Prostate gland (tissue), 2 donors: ENCODE results near the gene ERVFRD-1. TPM values are rescaled to one million over a fixed set of nuclear protein-coding genes. Genes with fewer than 3 reads are reported as not detected.

Experiments
- DNase-seq: peaks from one replicate; pipeline ENCODE4 v3.0.0-alpha.2; 2019; ENCODE audit warnings: low spot score
- H3K27ac ChIP-seq, 2 donors: fragments of 200-600 bp; sonication (generic); 2 replicates each; pipeline ENCODE4 v1.5.1; 2017 to 2019
- H3K27me3 ChIP-seq: fragments of 200-600 bp; sonication (generic); replicated peaks from 2 replicates; pipeline ENCODE4 v1.5.1; 2019; ENCODE audit not compliant: insufficient read depth
- H3K36me3 ChIP-seq, 2 donors: fragments of 200-600 bp; sonication (generic); 1 replicate in 1 of 2; 2 replicates in 1 of 2; pipeline versions ENCODE4 v1.5.1 to v1.8.1; 2017 to 2019
- H3K4me1 ChIP-seq: fragments of 200-600 bp; sonication (generic); replicated peaks from 2 replicates; pipeline ENCODE4 v1.5.1; 2019
- H3K4me3 ChIP-seq, 2 donors: fragments of 200-600 bp; sonication (generic); 2 replicates each; pipeline ENCODE4 v1.5.1; 2017 to 2019
- H3K9me3 ChIP-seq: fragments of 200-600 bp; sonication (generic); 2 replicates; pipeline ENCODE4 v1.5.1; 2017
- POLR2A ChIP-seq: fragments of 450-650 bp; IDR thresholded peaks from one replicate; pipeline ENCODE4 v1.6.1; 2016; ENCODE audit warnings: antibody characterized with exemption, mild to moderate bottlenecking
- POLR2AphosphoS5 ChIP-seq: sonication (generic); formaldehyde crosslinking; IDR thresholded peaks from one replicate; pipeline ENCODE4 v1.6.1; 2017; ENCODE audit warnings: antibody characterized with exemption
- WGBS: methylation state at CpG from one replicate; pipeline ENCODE4 v1.1.5; 2018; 5-methylcytosine and 5-hydroxymethylcytosine counted together
- intact Hi-C: fragments of 100-400 bp; cut with DNase I; formaldehyde crosslinking; loops from one replicate; pipeline ENCODE4 v1.14.2; 2022
- total RNA-seq, 2 donors: library from RNA; depleted of rRNA; stranded (reverse); fragments of >200 nt; gene quantifications; one replicate each; pipeline ENCODE4 v1.1.0, GENCODE V29; 2016
- TF ChIP-seq, protein P1 (sequence below), 4 experiments: fragments of 200-600 bp in 2 of 4; fragments of 450-650 bp in 2 of 4; sonication (generic) in 2 of 4; IDR thresholded peaks; 1 replicate in 3 of 4; 2 replicates in 1 of 4; pipeline ENCODE4 v1.5.1; 2016 to 2019; ENCODE audit warnings: antibody characterized with exemption in 4 of 4, mild to moderate bottlenecking in 2 of 4, moderate library complexity in 2 of 4

Gene ERVFRD-1, protein sequence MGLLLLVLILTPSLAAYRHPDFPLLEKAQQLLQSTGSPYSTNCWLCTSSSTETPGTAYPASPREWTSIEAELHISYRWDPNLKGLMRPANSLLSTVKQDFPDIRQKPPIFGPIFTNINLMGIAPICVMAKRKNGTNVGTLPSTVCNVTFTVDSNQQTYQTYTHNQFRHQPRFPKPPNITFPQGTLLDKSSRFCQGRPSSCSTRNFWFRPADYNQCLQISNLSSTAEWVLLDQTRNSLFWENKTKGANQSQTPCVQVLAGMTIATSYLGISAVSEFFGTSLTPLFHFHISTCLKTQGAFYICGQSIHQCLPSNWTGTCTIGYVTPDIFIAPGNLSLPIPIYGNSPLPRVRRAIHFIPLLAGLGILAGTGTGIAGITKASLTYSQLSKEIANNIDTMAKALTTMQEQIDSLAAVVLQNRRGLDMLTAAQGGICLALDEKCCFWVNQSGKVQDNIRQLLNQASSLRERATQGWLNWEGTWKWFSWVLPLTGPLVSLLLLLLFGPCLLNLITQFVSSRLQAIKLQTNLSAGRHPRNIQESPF
- total RNA-seq = not detected

DNA sequence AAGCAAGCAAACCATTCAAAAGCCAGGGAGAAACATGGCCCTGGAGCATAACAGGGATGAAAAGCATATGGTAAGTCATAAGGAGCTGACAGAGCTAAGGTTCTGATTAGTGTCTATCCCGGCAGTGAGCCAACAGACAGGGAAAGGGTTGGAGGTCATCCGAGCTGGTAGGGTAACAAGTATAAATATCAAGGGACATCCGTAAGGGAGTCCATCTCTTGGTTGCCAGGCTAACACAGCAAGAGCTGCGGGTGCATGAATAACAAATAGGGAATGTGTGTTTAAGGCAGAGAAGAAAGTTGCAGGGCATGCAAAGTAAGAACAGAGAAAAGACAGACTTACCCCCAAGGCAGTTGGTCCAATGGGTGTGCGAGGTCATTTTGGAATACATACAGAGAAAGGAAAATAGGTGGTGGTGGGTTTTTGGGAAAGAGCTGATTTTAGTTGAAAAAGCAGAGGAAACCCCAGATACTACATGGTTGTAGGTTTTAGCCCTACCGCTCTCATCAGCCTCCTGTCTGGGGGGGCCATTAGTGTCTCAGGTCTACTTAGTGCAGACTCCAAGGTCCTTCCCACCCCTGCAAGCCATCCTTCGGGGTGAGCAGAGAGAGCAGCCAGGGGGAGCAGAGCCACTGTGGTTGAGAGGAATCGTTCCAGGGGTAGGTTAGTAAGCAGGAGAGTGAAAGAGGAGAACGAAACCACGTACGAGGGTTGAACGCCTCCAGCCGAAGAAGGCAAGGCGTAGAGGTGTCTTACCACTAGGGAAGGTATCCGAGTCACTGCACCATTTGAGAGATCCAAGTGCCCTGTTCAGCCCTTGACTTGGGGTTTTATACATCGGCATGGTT, at the start of gene ERVFRD-1:
Gene ERVFRD-1, minus strand, starts transcription at position 805 of the 848 bp plus-strand sequence. CDS start 6,415 bp downstream, outside the sequence.
- Histone ChIP-seq H3K9me3 (no peaks in the 10 kb centered on the region), H3K36me3 (no peaks in the 10 kb centered on the region), H3K4me3 (no peak within 1 kb of the TSS), H3K27me3 (no peaks in the 10 kb centered on the region), H3K27ac (no peak within 1 kb of the TSS), H3K4me1 (no peaks in the 10 kb centered on the region)
- WGBS = 84% methylated on average over 16 of the region's 16 CpGs
- intact Hi-C loops = no loop called here
- no peak for DNase-seq
- no peak for TF ChIP-seq POLR2A
- TF ChIP-seq POLR2AphosphoS5 = no peak
- TF ChIP-seq, protein P1, sequence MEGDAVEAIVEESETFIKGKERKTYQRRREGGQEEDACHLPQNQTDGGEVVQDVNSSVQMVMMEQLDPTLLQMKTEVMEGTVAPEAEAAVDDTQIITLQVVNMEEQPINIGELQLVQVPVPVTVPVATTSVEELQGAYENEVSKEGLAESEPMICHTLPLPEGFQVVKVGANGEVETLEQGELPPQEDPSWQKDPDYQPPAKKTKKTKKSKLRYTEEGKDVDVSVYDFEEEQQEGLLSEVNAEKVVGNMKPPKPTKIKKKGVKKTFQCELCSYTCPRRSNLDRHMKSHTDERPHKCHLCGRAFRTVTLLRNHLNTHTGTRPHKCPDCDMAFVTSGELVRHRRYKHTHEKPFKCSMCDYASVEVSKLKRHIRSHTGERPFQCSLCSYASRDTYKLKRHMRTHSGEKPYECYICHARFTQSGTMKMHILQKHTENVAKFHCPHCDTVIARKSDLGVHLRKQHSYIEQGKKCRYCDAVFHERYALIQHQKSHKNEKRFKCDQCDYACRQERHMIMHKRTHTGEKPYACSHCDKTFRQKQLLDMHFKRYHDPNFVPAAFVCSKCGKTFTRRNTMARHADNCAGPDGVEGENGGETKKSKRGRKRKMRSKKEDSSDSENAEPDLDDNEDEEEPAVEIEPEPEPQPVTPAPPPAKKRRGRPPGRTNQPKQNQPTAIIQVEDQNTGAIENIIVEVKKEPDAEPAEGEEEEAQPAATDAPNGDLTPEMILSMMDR (IDR thresholded peaks at IDR 0.05) = no peak

DNA sequence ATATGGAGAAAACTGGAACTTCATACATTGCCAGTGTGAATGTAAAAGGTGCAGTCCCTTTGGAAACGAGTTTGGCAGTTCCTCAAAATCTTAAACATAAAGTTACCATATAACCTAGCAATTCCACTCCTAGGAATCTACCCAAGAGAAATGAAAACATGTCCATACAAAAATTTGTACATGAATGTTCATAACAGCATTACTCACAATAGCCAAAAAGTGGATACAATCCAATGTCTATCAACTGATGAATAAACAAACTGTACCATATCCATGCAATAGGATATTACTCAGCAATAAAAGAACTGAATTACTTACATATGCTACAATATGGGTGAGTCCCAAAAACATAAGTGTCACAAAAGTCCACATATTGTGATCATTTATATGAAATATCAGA, 48.7 kb upstream of the ERVFRD-1 start:
- no peaks in the 10 kb centered on the region for H3K36me3 ChIP-seq
- no peak overlapping the region for H3K4me3 ChIP-seq
- no peaks in the 10 kb centered on the region for H3K9me3 ChIP-seq
- intact Hi-C loops = no loop called here
- DNase-seq = no peak
- H3K27ac ChIP-seq = no peak overlapping the region
- no peaks in the 10 kb centered on the region for H3K4me1 ChIP-seq
- TF ChIP-seq POLR2A = no peak
- TF ChIP-seq, protein P1 (IDR thresholded peaks at IDR 0.05) = no peak
- TF ChIP-seq POLR2AphosphoS5 = no peak
- no peaks in the 10 kb centered on the region for H3K27me3 ChIP-seq
- whole genome bisulfite sequencing = 67% methylated on average over 1 of the region's 1 CpG

DNA sequence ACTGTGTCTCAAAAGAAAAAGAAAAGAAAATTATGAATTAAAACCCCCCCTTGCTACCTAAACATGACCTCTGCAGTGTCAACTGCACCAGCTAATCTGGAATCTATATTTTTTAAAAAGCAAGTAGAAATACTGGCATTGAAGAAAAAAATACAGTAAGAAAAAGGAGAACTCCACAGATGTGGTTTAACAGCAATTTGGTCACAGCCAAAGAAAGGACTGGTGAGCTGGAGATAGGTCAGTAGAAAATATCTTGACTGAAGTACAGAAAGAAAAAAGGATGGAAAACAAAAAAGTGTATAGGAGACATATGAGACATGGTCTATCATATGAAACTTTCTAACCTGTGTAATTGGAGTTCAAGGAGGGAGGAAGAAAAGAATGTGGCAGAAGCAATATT, 44.1 kb upstream of the ERVFRD-1 start:
- no peak for DNase-seq
- Histone ChIP-seq H3K27ac (no peak overlapping the region), H3K4me3 (no peak overlapping the region), H3K4me1 (no peaks in the 10 kb centered on the region), H3K27me3 (no peaks in the 10 kb centered on the region), H3K9me3 (no peaks in the 10 kb centered on the region), H3K36me3 (no peaks in the 10 kb centered on the region)
- intact Hi-C loops = no loop called here
- no peak for TF ChIP-seq POLR2AphosphoS5
- no peak for TF ChIP-seq POLR2A
- TF ChIP-seq, protein P1 (IDR thresholded peaks at IDR 0.05) = no peak

DNA sequence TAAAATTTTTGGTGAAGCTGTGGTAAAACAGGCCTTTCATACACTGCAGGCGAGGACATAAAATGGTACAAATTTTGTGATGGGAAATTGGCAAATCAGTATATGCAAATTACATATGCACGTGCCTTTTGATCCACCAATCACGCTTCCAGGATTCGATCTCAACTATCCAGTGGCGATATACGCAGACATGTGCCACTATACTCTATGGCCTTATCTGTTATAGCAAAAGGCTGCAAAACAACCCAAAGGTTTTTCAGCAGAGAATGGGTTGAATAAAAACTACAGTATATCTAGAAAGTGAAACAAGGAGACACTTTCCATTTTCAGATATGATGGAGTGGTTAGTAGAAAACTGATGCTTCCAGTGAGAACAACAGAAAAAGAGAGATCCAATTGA, 41.9 kb upstream of the ERVFRD-1 start:
- Histone ChIP-seq H3K4me1 (no peaks in the 10 kb centered on the region), H3K27ac (no peak overlapping the region), H3K9me3 (no peaks in the 10 kb centered on the region), H3K27me3 (no peaks in the 10 kb centered on the region), H3K4me3 (no peak overlapping the region), H3K36me3 (no peaks in the 10 kb centered on the region)
- WGBS = 98% methylated on average over 6 of the region's 6 CpGs
- DNase-seq = no peak
- TF ChIP-seq POLR2A = no peak
- TF ChIP-seq, protein P1 (IDR thresholded peaks at IDR 0.05) = no peak
- TF ChIP-seq POLR2AphosphoS5 = no peak
- intact Hi-C loops = no loop called here
